PFSK-1 (cell line): ENCODE measurements around the gene SPDYE3.

Experiments
- FOXP2 ChIP-seq: optimal IDR thresholded peaks from 2 replicates; pipeline ENCODE3; 2011; ENCODE audit warnings: borderline replicate concordance, control low read depth, inconsistent platforms; ENCODE audit not compliant: insufficient read depth; ENCODE audit errors: extremely low read length, extremely low read depth
- POLR2AphosphoS5 ChIP-seq: IDR thresholded peaks from 2 replicates; pipeline ENCODE4 v1.6.1; 2012; ENCODE audit warnings: low read depth, mild to moderate bottlenecking, control low read depth, low read length, moderate library complexity
- SIN3A ChIP-seq: IDR thresholded peaks from 2 replicates; pipeline ENCODE4 v1.6.1; 2012; ENCODE audit warnings: mild to moderate bottlenecking, low read length, moderate library complexity, borderline replicate concordance; ENCODE audit not compliant: insufficient read depth
- TAF1 ChIP-seq: IDR thresholded peaks from 2 replicates; pipeline ENCODE4 v1.6.1; 2012; ENCODE audit warnings: low read length, control low read depth, borderline replicate concordance; ENCODE audit not compliant: insufficient read depth
- TF ChIP-seq, protein P1 (sequence below), 2 experiments: IDR thresholded peaks; 2 replicates each; pipeline versions ENCODE4 v1.6.1 to v1.8.0; 2011 to 2012; ENCODE audit warnings: low read depth in 2 of 2, low read length in 2 of 2, control low read depth in 1 of 2, inconsistent platforms in 1 of 2, mild to moderate bottlenecking in 1 of 2, moderate library complexity in 1 of 2; ENCODE audit not compliant: insufficient read depth in 1 of 2

The SPDYE3 gene

DNA sequence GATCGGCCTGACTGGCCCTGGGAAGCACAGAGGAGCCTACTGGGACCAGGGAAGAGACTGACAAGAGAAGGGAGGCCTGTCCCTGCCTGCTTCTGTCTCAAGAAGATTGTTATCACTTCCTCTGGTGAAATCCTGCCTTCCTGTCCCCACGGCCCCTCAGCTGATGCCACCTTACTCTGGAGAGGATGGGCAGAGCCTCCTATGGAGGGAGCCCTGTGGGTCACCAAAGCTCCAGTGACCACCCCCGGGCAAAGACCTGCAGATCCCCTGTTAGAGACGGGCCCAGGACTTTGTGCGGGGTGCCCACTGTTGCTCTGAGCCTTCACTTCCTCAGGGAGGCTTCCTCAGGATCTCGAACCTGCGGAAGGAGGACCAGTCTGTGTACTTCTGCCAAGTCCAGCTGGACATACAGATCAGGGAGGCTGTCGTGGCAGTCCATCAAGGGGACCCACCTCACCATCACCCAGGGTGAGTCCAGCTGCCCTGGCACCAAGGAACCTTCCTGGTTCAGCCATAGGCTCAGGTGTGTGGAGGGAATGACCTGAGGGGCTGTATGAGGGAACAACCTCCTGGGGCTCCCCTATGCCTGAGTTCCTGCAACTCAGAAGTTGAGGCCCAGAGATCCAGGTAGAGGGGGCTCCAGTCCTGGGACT lies 49.0 kb downstream of the SPDYE3 start:
- 0 out of 2 replicates have a peak, but pooled peaks have one; percentile 10 for TF ChIP-seq POLR2AphosphoS5
- TF ChIP-seq FOXP2: no peak
- TF ChIP-seq TAF1: no peak

DNA sequence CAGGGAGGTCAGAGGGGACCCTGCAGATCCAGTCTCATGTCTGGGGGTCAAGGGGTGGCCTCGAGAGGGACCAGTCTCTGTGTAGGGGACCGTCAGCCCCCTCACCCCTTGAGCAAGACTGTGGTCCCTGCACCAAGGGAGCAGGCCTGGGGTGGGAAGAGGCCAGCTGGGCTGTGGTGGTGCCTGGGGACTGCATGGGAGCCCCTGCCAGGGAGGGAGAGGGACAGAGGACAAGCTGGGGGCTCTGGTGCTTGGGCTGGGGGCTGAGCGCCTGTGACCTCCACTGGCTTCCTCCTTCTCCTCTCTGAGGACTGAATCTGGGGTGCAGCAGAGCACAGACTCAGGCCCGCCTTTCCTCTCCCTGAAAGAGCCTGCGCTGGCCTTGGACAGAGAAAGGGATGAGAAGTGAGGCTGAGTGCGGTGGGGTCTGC lies 49.6 kb downstream of the SPDYE3 start:
- no peak for TF ChIP-seq POLR2AphosphoS5
- TF ChIP-seq, protein P1, sequence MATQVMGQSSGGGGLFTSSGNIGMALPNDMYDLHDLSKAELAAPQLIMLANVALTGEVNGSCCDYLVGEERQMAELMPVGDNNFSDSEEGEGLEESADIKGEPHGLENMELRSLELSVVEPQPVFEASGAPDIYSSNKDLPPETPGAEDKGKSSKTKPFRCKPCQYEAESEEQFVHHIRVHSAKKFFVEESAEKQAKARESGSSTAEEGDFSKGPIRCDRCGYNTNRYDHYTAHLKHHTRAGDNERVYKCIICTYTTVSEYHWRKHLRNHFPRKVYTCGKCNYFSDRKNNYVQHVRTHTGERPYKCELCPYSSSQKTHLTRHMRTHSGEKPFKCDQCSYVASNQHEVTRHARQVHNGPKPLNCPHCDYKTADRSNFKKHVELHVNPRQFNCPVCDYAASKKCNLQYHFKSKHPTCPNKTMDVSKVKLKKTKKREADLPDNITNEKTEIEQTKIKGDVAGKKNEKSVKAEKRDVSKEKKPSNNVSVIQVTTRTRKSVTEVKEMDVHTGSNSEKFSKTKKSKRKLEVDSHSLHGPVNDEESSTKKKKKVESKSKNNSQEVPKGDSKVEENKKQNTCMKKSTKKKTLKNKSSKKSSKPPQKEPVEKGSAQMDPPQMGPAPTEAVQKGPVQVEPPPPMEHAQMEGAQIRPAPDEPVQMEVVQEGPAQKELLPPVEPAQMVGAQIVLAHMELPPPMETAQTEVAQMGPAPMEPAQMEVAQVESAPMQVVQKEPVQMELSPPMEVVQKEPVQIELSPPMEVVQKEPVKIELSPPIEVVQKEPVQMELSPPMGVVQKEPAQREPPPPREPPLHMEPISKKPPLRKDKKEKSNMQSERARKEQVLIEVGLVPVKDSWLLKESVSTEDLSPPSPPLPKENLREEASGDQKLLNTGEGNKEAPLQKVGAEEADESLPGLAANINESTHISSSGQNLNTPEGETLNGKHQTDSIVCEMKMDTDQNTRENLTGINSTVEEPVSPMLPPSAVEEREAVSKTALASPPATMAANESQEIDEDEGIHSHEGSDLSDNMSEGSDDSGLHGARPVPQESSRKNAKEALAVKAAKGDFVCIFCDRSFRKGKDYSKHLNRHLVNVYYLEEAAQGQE (IDR thresholded peaks at IDR 0.05; ENCODE audit: insufficient read depth in 1 of 2, low read depth in 2 of 2, low read length in 2 of 2): no peak
- TF ChIP-seq TAF1: no peak
- TF ChIP-seq SIN3A: no peak
- no peak for TF ChIP-seq FOXP2

DNA sequence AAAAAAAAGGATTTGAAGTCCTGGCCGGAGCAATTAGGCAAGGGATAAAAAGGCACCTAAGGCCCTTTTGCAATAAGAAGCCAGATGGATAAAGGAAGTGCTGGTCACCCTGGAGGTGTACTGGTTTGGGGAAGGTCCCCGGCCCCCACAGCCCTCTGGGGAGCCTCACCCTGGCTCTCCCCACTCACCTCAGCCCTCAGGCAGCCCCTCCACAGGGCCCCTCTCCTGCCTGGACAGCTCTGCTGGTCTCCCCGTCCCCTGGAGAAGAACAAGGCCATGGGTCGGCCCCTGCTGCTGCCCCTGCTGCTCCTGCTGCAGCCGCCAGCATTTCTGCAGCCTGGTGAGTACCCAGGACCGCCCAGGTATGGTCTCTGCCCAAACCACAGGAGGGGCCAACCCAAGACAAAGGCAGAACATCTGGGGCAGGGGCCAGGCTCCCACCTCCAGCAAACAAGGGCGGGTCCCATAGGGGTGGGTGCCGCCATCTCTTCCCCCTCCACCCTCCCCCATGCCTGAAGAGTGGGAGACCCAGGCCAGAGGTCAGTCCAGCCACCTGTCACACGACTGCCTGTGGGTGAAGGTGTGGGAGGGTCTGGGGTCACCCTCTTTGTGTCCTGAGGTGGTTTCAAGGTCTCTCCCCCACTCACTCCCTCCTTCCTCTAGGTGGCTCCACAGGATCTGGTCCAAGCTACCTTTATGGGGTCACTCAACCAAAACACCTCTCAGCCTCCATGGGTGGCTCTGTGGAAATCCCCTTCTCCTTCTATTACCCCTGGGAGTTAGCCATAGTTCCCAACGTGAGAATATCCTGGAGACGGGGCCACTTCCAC lies 50.7 kb downstream of the SPDYE3 start, which contains the start of gene PILRB:
Gene PILRB (plus strand): TSS at position 91 of the 830 bp plus-strand sequence. CDS start 186 bp downstream, at position 277.
- TF ChIP-seq TAF1 (no peak), POLR2AphosphoS5 (no peak), SIN3A (no peak), FOXP2 (no peak)
- TF ChIP-seq, protein P1 (IDR thresholded peaks at IDR 0.05; ENCODE audit: insufficient read depth in 1 of 2, low read depth in 2 of 2, low read length in 2 of 2): no peak

DNA sequence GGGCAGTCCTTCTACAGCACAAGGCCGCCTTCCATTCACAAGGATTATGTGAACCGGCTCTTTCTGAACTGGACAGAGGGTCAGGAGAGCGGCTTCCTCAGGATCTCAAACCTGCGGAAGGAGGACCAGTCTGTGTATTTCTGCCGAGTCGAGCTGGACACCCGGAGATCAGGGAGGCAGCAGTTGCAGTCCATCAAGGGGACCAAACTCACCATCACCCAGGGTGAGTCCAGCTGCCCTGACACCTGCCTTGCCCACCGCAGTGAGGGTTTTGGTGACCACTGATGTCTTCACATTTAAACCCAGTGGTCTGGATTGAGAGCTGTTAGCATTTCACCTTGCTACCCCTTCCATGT lies 51.3 kb downstream of the SPDYE3 start:
- TF ChIP-seq, protein P1 (IDR thresholded peaks at IDR 0.05; ENCODE audit: insufficient read depth in 1 of 2, low read depth in 2 of 2, low read length in 2 of 2): no peak
- TF ChIP-seq SIN3A (no peak), POLR2AphosphoS5 (no peak), FOXP2 (no peak), TAF1 (no peak)

DNA sequence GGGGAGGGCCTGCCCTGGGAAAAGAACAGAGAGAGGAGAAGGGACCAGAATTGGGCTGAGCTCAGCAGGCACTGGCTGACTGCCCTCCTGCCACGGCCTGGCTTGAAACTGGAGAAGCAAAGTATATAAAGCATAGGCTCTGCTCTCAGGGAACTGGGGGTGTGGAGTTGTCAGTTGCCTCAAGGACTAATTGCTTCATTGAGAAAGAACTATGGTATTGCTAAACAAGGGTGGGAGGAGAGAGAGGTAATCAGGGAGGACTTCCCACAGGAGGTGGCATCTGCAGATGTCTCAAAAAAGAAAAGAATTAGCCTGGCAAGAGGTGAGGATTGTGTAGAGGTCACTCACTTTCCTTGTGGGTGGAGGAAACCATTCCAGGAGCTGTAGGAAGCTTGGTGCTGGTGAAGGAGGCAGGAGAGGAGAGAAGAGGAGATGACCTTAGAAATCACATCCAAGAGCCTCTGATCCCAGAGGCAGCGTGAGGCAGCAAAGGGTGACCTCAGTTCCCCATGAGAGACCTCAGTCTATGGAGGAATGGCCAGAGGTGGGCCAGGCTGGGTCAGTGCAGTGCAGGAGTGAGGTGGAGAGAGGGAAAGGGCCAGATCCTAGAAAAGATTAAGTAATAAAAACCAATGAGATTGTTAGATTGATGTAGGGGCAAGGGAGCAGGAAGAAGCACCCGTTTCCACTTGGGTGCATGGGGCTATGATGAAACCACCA lies 52.8 kb downstream of the SPDYE3 start:
- TF ChIP-seq, protein P1 (IDR thresholded peaks at IDR 0.05; ENCODE audit: insufficient read depth in 1 of 2, low read depth in 2 of 2, low read length in 2 of 2): no peak
- TF ChIP-seq FOXP2: no peak
- TF ChIP-seq TAF1: no peak
- TF ChIP-seq SIN3A: no peak
- TF ChIP-seq POLR2AphosphoS5: no peak
